Measurements from ENCODE around the gene EXOG.

EXOG gene

DNA sequence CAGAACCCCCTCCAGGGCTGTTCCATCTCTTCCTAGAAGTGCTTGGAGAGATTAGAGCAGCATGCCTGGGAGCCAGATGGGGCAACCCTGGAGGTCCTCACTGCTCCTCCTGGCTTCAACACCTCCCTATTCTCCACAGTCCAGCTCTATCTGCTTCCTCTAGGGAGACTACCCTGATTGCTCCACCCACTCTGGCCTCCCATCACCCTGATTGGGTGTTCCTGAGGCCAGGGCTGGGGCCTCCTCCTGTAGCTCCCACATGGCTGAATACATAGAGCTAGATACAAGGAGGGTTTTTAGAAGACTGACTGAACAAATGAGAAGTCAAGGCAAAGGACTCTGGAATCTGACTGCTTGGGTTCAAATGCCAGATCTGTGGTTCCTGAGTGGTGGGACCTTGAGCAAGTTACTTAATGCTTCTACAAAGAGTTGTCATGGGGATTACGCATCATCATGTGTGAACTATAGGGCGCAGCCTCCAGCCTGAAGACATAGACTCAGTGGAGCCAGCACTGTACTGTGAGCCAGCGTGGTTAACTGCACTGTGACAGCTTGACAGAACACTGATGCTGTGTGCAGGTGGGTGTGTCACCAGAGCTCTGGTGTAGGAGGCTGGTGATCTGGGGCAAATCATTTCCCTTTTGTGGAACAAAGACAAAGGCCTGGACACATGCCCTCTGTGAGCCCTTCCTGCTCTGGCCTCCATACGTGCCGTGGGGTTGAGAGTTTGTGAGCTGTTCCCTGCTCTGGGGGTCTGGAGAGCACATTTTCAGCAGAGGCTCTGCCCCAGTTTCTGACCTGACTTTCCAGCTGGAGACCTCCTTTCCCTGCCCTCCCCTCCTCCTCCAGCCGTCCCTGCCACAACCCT is 78.5 kb downstream of the EXOG start:
- Histone ChIP-seq H3K9ac (ENCODE audit: low read length) (no peak overlapping the region), H3K79me2 (ENCODE audit: insufficient read depth, low read length) (no peaks in the 10 kb centered on the region), H3K9me3 (ENCODE audit: low read length) (no peaks in the 10 kb centered on the region), H3K9me2 (ENCODE audit: low read depth, low read length) (no peaks in the 10 kb centered on the region), H4K20me1 (ENCODE audit: insufficient read depth, low read length) (no peaks in the 10 kb centered on the region), H3K36me3 (ENCODE audit: insufficient read depth, low read length) (no peaks in the 10 kb centered on the region), H3K27me3 (ENCODE audit: insufficient read depth, low read length) (no peaks in the 10 kb centered on the region), H3K4me1 (ENCODE audit: insufficient read depth, low read length, severe bottlenecking) (no peaks in the 10 kb centered on the region), H3K27ac (ENCODE audit: low read depth, low read length, poor library complexity, severe bottlenecking) (no peak overlapping the region), H3K4me2 (ENCODE audit: low read length) (no peak overlapping the region), H3F3A (ENCODE audit: insufficient read depth, low read length) (no peaks in the 10 kb centered on the region), H3K4me3 (ENCODE audit: low read depth, low read length, poor library complexity, severe bottlenecking) (no peak overlapping the region), H2AFZ (ENCODE audit: low read length) (no peak overlapping the region)
- TF ChIP-seq EZH2 (IDR thresholded peaks at IDR 0.05; ENCODE audit: borderline replicate concordance, low read length) = no peak
- TF ChIP-seq, protein P1, sequence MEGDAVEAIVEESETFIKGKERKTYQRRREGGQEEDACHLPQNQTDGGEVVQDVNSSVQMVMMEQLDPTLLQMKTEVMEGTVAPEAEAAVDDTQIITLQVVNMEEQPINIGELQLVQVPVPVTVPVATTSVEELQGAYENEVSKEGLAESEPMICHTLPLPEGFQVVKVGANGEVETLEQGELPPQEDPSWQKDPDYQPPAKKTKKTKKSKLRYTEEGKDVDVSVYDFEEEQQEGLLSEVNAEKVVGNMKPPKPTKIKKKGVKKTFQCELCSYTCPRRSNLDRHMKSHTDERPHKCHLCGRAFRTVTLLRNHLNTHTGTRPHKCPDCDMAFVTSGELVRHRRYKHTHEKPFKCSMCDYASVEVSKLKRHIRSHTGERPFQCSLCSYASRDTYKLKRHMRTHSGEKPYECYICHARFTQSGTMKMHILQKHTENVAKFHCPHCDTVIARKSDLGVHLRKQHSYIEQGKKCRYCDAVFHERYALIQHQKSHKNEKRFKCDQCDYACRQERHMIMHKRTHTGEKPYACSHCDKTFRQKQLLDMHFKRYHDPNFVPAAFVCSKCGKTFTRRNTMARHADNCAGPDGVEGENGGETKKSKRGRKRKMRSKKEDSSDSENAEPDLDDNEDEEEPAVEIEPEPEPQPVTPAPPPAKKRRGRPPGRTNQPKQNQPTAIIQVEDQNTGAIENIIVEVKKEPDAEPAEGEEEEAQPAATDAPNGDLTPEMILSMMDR (IDR thresholded peaks at IDR 0.05; ENCODE audit: low read length) = no peak

DNA sequence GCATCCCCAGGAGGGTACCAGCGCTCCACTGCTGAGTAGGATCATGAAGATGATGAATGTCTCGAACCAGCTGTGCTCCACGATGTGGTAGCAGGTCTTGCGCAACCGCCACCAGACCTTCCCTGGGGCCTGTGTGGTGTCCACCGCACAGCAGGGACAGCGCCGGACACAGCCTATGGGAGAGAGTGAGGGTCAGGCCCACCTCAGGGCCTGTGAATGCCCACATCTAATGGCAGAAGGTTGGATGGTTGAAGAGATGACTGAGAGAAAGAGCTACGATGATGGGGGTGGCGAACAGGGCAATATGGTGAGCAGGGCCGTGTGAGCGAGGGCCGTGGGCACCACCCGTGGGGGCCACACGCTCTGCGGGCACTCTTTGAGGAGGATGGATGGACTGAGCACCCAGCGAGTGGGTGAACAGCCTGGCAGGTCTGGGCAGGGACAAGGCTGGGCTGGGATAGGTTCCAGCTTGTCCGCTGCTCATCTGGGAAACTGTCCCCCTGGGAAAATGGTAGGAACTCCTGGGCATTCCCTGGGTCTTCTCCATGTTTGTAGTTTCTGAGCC is 79.2 kb downstream of the EXOG start:
- Histone ChIP-seq H3K4me1 (ENCODE audit: insufficient read depth, low read length, severe bottlenecking) (no peaks in the 10 kb centered on the region), H3K9me2 (ENCODE audit: low read depth, low read length) (no peaks in the 10 kb centered on the region), H3K4me2 (ENCODE audit: low read length) (no peak overlapping the region), H3K9me3 (ENCODE audit: low read length) (no peaks in the 10 kb centered on the region), H3K4me3 (ENCODE audit: low read depth, low read length, poor library complexity, severe bottlenecking) (no peak overlapping the region), H4K20me1 (ENCODE audit: insufficient read depth, low read length) (no peaks in the 10 kb centered on the region), H3K27ac (ENCODE audit: low read depth, low read length, poor library complexity, severe bottlenecking) (no peak overlapping the region), H3K9ac (ENCODE audit: low read length) (no peak overlapping the region), H3F3A (ENCODE audit: insufficient read depth, low read length) (no peaks in the 10 kb centered on the region), H2AFZ (ENCODE audit: low read length) (no peak overlapping the region), H3K36me3 (ENCODE audit: insufficient read depth, low read length) (no peaks in the 10 kb centered on the region), H3K27me3 (ENCODE audit: insufficient read depth, low read length) (no peaks in the 10 kb centered on the region), H3K79me2 (ENCODE audit: insufficient read depth, low read length) (no peaks in the 10 kb centered on the region)
- TF ChIP-seq EZH2 (IDR thresholded peaks at IDR 0.05; ENCODE audit: borderline replicate concordance, low read length) = no peak
- TF ChIP-seq, protein P1 (IDR thresholded peaks at IDR 0.05; ENCODE audit: low read length) = no peak

All from OCI-LY1 (cell line).